T follicular helper cell (primary cell): ENCODE measurements around the gene C5orf58.

ENCODE experiments used
- DNase-seq: peaks from one replicate; pipeline ENCODE4 v3.0.0-alpha.2; 2020; ENCODE audit warnings: low read depth
- total RNA-seq, 2 experiments: gene quantifications; one replicate each; lab custom pipeline; 2026; lab: John Stamatoyannopoulos, UW

The C5orf58 gene
- 0 reads per million in 2 experiments for total RNA-seq

GRCh38 chr5:170232786-170233185 is at the start of gene C5orf58:
Gene C5orf58, plus strand, starts transcription at chr5:170232985. Its CDS starts 1,992 bp downstream, at chr5:170234977.
- no peak for DNase-seq

- DNase-seq, result peak; percentile 3
Measured at GRCh38 chr5:170183816-170184687, 48.7 kb upstream of the C5orf58 start.

- no peak for DNase-seq
Measured at GRCh38 chr5:170184737-170185136, 48.0 kb upstream of the C5orf58 start.

GRCh38 chr5:170186156-170186555 is 46.6 kb upstream of the C5orf58 start:
- DNase-seq, result no peak

GRCh38 chr5:170186856-170187255 is 45.9 kb upstream of the C5orf58 start:
- DNase-seq, result no peak

GRCh38 chr5:170190436-170191134 is 42.2 kb upstream of the C5orf58 start:
- DNase-seq, result no peak

- no peak for DNase-seq
Measured at GRCh38 chr5:170192829-170193228, 40.0 kb upstream of the C5orf58 start.

GRCh38 chr5:170195961-170196360 is 36.8 kb upstream of the C5orf58 start:
- DNase-seq, result no peak

GRCh38 chr5:170200876-170201275 is 31.9 kb upstream of the C5orf58 start:
- no peak for DNase-seq

GRCh38 chr5:170201311-170201710 is 31.5 kb upstream of the C5orf58 start:
- DNase-seq, result no peak

- no peak for DNase-seq
Measured at GRCh38 chr5:170202117-170202516, 30.7 kb upstream of the C5orf58 start.

GRCh38 chr5:170204202-170204601 is 28.6 kb upstream of the C5orf58 start:
- DNase-seq, result no peak

- DNase-seq, result no peak
Measured at GRCh38 chr5:170206216-170206615, 26.6 kb upstream of the C5orf58 start.

GRCh38 chr5:170206958-170207357 is 25.8 kb upstream of the C5orf58 start:
- DNase-seq, result no peak

GRCh38 chr5:170211575-170212334 is 21.0 kb upstream of the C5orf58 start:
- DNase-seq, result no peak

- DNase-seq, result no peak
Measured at GRCh38 chr5:170216257-170216864, 16.4 kb upstream of the C5orf58 start.

GRCh38 chr5:170217831-170218230 is 15.0 kb upstream of the C5orf58 start:
- DNase-seq, result no peak

- DNase-seq, result no peak
Measured at GRCh38 chr5:170218726-170219125, 14.1 kb upstream of the C5orf58 start.

- no peak for DNase-seq
Measured at GRCh38 chr5:170219615-170220014, 13.2 kb upstream of the C5orf58 start.

GRCh38 chr5:170220191-170220590 is 12.6 kb upstream of the C5orf58 start:
- no peak for DNase-seq

- no peak for DNase-seq
Measured at GRCh38 chr5:170221327-170221741, 11.5 kb upstream of the C5orf58 start.

- no peak for DNase-seq
Measured at GRCh38 chr5:170223360-170223759, 9.4 kb upstream of the C5orf58 start.
